D721Med (cell line): ENCODE data around the gene GNPTG.

Source experiments
- DNase-seq: peaks from one replicate; pipeline ENCODE4 v3.0.0; 2011; ENCODE audit warnings: low spot score; ENCODE audit not compliant: insufficient read length
- FAIRE-seq: peaks from 2 replicates; lab custom pipeline; 2011; peaks lifted over from hg19 to GRCh38; lab: Jason Lieb, UNC
- TF ChIP-seq, protein P1 (sequence below): IDR thresholded peaks from 2 replicates; pipeline ENCODE4 v1.5.1; 2012; ENCODE audit warnings: mild to moderate bottlenecking, control low read depth; ENCODE audit not compliant: insufficient read depth; ENCODE audit errors: missing control alignments

Gene GNPTG

DNA sequence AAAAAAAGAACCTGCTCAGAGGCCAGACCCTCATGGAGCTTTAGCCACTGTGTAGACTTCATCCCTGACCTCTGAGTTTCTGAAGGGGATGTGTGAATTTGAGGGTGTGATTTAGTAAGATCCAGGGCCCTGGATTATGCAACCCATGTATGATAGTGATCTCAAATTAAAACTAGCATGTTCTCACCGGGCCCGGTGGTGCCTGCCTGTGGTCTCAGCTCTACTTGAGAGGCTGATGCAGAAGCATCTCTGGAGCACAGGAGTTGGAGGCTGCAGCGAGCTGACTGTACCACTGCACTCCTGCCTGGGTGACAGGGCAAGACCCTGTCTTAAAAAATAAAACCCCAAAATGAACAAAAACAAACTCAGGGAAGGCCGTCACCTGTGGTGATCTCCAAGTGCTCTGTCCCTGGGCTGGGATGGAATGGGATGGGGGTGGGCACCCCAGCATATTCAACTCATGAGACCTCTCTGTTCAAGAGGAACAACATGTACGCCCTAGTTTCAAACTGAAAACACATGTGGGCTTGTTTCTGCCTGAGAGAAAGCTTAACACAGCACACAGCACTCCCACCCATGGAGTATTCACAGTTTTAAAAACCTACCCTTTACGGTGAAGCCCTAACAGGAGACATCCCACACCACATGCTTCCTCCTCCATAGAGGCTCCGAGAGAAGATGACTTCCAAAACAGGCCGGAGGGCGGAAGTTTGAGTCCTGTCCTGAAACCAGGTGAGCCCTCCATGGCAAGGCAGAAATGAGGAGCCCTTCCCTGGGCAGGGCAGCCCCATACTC, 30.1 kb downstream of the GNPTG start:
- TF ChIP-seq, protein P1, sequence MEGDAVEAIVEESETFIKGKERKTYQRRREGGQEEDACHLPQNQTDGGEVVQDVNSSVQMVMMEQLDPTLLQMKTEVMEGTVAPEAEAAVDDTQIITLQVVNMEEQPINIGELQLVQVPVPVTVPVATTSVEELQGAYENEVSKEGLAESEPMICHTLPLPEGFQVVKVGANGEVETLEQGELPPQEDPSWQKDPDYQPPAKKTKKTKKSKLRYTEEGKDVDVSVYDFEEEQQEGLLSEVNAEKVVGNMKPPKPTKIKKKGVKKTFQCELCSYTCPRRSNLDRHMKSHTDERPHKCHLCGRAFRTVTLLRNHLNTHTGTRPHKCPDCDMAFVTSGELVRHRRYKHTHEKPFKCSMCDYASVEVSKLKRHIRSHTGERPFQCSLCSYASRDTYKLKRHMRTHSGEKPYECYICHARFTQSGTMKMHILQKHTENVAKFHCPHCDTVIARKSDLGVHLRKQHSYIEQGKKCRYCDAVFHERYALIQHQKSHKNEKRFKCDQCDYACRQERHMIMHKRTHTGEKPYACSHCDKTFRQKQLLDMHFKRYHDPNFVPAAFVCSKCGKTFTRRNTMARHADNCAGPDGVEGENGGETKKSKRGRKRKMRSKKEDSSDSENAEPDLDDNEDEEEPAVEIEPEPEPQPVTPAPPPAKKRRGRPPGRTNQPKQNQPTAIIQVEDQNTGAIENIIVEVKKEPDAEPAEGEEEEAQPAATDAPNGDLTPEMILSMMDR: no peak
- FAIRE-seq (no peak), DNase-seq (no peak)

DNA sequence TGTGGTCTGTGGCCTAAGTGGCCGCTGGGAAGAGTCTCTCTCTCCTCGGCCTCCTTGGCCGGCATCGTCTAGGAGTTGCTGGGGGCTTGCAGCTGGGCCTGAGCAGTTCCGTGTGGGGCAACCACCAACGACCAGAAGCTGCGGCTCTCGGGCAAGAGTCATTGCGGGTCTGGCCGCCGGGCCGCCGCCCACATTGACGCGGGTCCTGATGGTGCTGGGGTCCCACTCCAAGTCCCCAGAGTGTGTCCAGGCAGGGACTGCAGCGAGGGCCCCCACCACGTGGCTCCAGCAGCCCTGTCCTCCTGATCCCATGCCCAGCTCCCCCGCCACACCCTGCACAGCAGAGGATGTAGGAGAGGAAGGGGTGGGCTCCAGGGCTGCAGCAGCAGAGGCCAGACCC, 31.8 kb downstream of the GNPTG start:
- FAIRE-seq: no peak
- TF ChIP-seq, protein P1: no peak
- no peak for DNase-seq

DNA sequence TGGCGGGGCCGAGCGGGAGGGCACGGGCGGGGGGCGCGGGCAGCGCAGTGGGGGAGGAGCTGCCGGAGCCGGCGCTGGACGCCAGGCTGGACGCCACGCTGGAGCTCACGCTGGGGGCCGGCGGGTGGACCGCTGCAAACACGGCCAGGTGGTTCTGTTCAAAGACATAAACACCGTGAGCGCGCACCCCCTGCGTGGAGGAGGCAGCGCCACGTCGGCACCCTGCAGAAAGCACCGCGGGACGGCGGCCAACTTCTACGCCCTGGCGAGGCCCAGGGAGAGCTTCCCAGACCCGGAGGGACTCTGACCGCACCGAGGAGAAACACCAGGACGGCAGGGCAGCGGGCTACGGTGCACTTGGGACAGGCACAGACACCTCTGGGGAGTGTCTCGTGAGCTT, 33.5 kb downstream of the GNPTG start:
- no peak for DNase-seq
- TF ChIP-seq, protein P1: no peak
- FAIRE-seq: no peak

DNA sequence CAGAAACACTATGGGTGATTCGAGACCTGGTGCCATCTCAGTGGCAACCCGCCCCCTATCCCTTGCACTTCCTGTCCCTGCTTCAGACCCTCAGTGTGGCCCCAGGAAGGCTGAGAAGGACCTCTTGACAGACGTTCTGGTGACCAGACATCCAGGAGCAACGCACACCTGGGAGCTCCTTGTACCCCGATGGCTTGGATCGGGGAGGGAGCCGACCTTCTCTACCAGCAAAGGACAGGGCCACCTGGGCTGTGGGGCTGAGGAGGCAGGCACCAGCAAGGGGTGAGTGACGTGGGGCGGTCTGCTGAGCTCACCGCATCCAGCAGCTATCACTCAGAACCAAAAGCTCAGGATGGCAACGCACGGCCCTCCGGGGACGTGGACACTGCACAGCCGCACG, 35.6 kb downstream of the GNPTG start:
- DNase-seq (no peak), FAIRE-seq (no peak)
- TF ChIP-seq, protein P1: no peak

DNA sequence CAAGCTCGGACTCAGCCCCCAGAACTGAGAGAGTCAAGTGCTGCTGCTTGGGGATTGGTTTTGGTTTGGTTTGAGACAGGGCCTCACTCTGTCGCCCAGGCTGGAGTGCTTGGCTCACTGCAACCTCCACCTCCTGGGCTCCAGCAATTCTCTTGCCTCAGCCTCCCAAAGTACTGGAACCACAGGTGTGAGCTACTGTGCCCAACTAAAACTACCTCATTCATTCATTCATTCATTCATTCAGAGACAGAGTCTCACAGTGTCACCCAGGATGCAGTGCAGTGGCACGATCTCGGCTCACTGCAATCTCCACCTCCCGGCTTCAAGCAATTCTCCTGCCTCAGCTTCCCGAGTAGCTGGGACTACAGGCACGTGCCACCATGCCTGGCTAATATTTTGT, 38.0 kb downstream of the GNPTG start:
- FAIRE-seq (no peak), DNase-seq (no peak)
- TF ChIP-seq, protein P1: no peak

DNA sequence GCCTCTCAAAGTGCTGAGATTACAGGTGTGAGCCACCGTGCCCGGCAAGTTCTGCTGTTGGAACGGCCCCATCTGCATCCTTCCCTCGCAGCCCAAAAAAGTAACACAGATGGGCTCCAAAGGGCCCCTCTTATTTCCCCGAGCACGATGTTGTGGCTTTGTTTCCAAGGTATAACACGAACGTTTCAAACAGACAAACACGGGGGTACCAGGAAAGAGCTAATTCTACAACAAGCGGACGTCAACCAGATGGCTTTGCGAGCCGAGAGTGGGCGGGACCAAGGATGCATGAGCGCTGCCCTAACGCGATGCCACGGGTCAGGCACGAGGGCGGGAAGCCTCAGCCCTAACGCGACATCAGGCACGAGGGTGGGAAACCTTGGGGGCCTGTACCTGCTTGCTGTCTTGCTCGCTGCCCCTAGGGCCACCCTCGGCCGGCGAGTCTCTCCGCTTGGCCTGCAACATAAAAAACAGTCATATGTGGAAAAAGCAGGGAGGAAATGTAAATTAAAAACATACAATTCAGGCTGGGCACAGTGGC, 38.6 kb downstream of the GNPTG start:
- no peak for DNase-seq
- FAIRE-seq: no peak
- TF ChIP-seq, protein P1: no peak

DNA sequence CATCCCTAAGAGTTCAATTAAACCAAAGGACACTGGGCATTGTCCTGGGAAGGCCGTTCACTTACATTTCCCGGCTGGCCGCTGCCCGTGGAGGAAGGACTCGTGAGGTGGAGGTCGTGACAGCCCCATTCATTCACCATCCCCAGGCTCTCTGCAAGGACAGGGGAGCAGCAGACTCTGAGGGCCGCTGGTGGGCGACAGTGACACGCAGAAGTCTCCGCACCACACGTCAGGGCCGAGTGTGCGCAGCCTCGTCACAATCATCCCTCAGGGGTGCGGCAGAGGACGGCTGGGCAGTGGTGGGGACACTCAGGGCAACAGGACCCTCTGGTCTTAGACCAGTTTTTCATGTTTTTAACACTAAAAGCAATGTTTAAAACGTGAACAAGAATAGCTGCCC, 41.1 kb downstream of the GNPTG start:
- FAIRE-seq (no peak), DNase-seq (no peak)
- TF ChIP-seq, protein P1: no peak
